Bronchial epithelial cell (primary cell): ENCODE data around the gene YIPF6. TPM values are rescaled to one million over a fixed set of nuclear protein-coding genes. Genes with fewer than 3 reads are reported as not detected.
"Not testable (repeated sequence)": the region's sequence is repeated elsewhere in the genome, so short reads cannot be mapped to it uniquely, and the experiment has no call there.

Experiments used
- DNase-seq: peaks from one replicate; pipeline ENCODE4 v3.0.0-alpha.2; 2010; ENCODE audit warnings: low read depth
- FAIRE-seq: peaks from 2 replicates; lab custom pipeline; 2011; peaks lifted over from hg19 to GRCh38; lab: Jason Lieb, UNC
- H3K27me3 ChIP-seq: 2 replicates; pipeline ENCODE4 v1.5.1; 2011; ENCODE audit warnings: low read length; ENCODE audit not compliant: control insufficient read depth, insufficient read depth
- H3K36me3 ChIP-seq: 2 replicates; pipeline ENCODE4 v1.5.1; 2011; ENCODE audit warnings: low read length; ENCODE audit not compliant: control insufficient read depth, insufficient read depth
- H3K4me3 ChIP-seq: 2 replicates; pipeline ENCODE4 v1.5.1; 2011; ENCODE audit warnings: mild to moderate bottlenecking, low read depth, low read length, control low read depth
- CTCF ChIP-seq: IDR thresholded peaks from 2 replicates; pipeline ENCODE4 v1.5.1; 2011; ENCODE audit warnings: mild to moderate bottlenecking, moderate library complexity, low read length, control low read depth, inconsistent platforms; ENCODE audit not compliant: insufficient read depth, severe bottlenecking
- total RNA-seq: library from RNA; depleted of rRNA; stranded (reverse); fragments of >200 nt; gene quantifications from 2 replicates; pipeline ENCODE4 v1.2.1, GENCODE V29; 2014

The YIPF6 gene
- total RNA-seq, 1 donor from 2014 or later: 37.1 TPM

DNA sequence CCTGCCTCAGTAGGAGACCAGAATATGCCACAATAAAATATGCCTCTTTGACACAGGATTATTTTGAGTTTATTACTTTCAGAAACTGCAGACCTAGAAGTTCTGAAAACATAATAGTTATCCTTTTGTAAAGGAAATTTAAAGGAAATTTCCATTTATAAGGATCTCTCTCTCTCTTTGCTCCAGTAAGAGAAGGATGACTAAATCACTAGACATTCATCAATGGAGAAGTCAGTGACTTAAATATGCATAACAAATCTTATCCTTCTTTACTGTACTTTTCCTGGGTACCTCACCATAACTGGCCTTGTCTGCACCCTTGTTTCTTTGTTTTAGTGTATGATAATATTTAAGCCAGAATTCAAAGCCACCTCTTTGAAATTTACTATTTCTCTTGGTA lies 37.3 kb upstream of the YIPF6 start:
- no peak for FAIRE-seq
- no peaks in the 10 kb centered on the region for H3K36me3 ChIP-seq
- no peak overlapping the region for H3K4me3 ChIP-seq
- DNase-seq: no peak
- no peaks in the 10 kb centered on the region for H3K27me3 ChIP-seq
- TF ChIP-seq CTCF: no peak

- Histone ChIP-seq H3K4me3 (no peak overlapping the region), H3K27me3 (no peaks in the 10 kb centered on the region), H3K36me3 (no peaks in the 10 kb centered on the region)
- FAIRE-seq (no peak), DNase-seq (peak; percentile 41)
- TF ChIP-seq CTCF: no peak
Measured at GRCh38 chrX:68462197-68462596, 36.7 kb upstream of the YIPF6 start.

GRCh38 chrX:68462653-68463052 lies 36.2 kb upstream of the YIPF6 start:
- peak; percentile 29 for TF ChIP-seq CTCF
- FAIRE-seq (no peak), DNase-seq (peak; percentile 21)
- Histone ChIP-seq H3K4me3 (no peak overlapping the region), H3K36me3 (no peaks in the 10 kb centered on the region), H3K27me3 (no peaks in the 10 kb centered on the region)

GRCh38 chrX:68463880-68464279 lies 35.0 kb upstream of the YIPF6 start:
- no peak for TF ChIP-seq CTCF
- Histone ChIP-seq H3K36me3 (no peaks in the 10 kb centered on the region), H3K27me3 (no peaks in the 10 kb centered on the region), H3K4me3 (no peak overlapping the region)
- DNase-seq (no peak), FAIRE-seq (no peak)

DNA sequence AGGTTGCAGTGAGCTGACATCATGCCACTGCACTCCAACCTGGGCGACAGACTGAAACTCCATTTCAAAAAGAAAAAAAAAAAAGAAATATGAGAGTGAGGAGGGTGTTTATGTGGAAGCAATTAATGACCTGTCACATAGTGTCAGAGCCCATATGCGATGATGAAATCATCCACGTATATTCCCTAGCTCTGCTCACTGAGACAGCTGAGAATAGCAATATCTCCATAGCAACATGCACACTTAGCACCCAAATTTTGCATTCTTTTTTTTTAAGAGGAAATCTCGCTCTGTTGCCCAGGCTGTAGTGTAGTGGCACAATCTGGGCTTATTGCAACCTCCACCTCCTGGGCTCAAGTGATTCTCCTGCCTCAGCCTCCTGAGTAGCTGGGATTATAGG lies 34.1 kb upstream of the YIPF6 start:
- no peak for TF ChIP-seq CTCF
- no peak for FAIRE-seq

GRCh38 chrX:68480969-68481368 lies 17.9 kb upstream of the YIPF6 start:
- DNase-seq: peak; percentile 8
- FAIRE-seq: no peak
- no peak for TF ChIP-seq CTCF
- no peak overlapping the region for H3K4me3 ChIP-seq
- no peaks in the 10 kb centered on the region for H3K27me3 ChIP-seq
- no peaks in the 10 kb centered on the region for H3K36me3 ChIP-seq

More for the DNA sequence above, 34.1 kb upstream of the YIPF6 start:
- no peaks in the 10 kb centered on the region for H3K36me3 ChIP-seq
- no peak for DNase-seq
- no peak overlapping the region for H3K4me3 ChIP-seq
- H3K27me3 ChIP-seq: no peaks in the 10 kb centered on the region

DNA sequence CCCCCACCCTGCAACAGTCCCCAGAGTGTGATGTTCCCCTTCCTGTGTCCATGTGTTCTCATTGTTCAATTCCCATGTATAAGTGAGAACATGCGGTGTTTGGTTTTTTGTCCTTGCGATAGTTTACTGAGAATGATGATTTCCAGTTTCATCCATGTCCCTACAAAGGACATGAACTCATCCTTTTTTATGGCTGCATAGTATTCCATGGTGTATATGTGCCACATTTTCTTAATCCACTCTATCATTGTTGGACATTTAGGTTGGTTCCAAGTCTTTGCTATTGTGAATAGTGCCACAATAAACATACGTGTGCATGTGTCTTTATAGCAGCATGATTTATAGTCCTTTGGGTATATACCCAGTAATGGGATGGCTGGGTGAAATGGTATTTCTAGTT lies 12.7 kb upstream of the YIPF6 start:
- H3K4me3 ChIP-seq, H3K36me3 ChIP-seq, H3K27me3 ChIP-seq, FAIRE-seq, DNase-seq: not testable (repeated sequence)
